RWPE1 (cell line): ENCODE data around the gene NOP16.

Source experiments
- CTCF ChIA-PET: fragments of 350-600 bp; sonication (Branson Sonifier 250); formaldehyde crosslinking; extraction: SDS; loops from one replicate; lab custom pipeline; 2021; lab: Yijun Ruan, JAX
- POLR2A ChIA-PET: fragments of 400-600 bp; formaldehyde crosslinking; extraction: SDS; loops from one replicate; lab custom pipeline; 2020; ENCODE audit warnings: antibody characterized with exemption; ENCODE audit not compliant: low non-redundant PET; lab: Yijun Ruan, JAX
- DNase-seq: peaks from one replicate; pipeline ENCODE4 v3.0.0; 2012; ENCODE audit warnings: low spot score
- H3K27ac ChIP-seq: fragments of 450-650 bp; 2 replicates; pipeline ENCODE4 v1.5.1; 2017
- CTCF ChIP-seq: fragments of 450-650 bp; conservative IDR thresholded peaks from 2 replicates; pipeline ENCODE4 v1.5.1; 2017; ENCODE audit warnings: low read depth, mild to moderate bottlenecking

The NOP16 gene

GRCh38 chr5:176360894-176361436, 27.4 kb downstream of the NOP16 start:
- CTCF ChIA-PET: interaction anchor here (0.5 to 2.0 kb wide), 7 partner anchors 9 to 238 kb away, joined by 3 to 8 read pairs (median 4); partner anchors contain the start of gene FAF2
- no peak for TF ChIP-seq CTCF
- POLR2A ChIA-PET: interaction anchor here (0.5 to 0.7 kb wide), 4 partner anchors 10 to 556 kb away, joined by 3 to 4 read pairs (median 3); no protein-coding TSS in a partner anchor
- DNase-seq: peak; percentile 30
- H3K27ac ChIP-seq: peak overlapping the region; percentile 76

GRCh38 chr5:176359658-176360057, 28.7 kb downstream of the NOP16 start:
- H3K27ac ChIP-seq: peak overlapping the region; percentile 76; the same call in 1 of the 2 replicates
- no peak for TF ChIP-seq CTCF
- ChIA-PET POLR2A (no interaction called here), CTCF (interaction anchor here (1.1 kb wide), 1 partner anchor 40 kb away, joined by 3 read pairs; no protein-coding TSS in a partner anchor)
- no peak for DNase-seq

- TF ChIP-seq CTCF: no peak
- no peak overlapping the region for H3K27ac ChIP-seq
- DNase-seq: no peak
- CTCF ChIA-PET: no interaction called here
- POLR2A ChIA-PET: no interaction called here
Observed at GRCh38 chr5:176356179-176356566, 32.2 kb downstream of the NOP16 start.

GRCh38 chr5:176355400-176356178, 32.8 kb downstream of the NOP16 start:
- no peak for TF ChIP-seq CTCF
- no peak overlapping the region for H3K27ac ChIP-seq
- ChIA-PET POLR2A (no interaction called here), CTCF (interaction anchor here (0.7 to 0.8 kb wide), 3 partner anchors 12 to 1737 kb away, joined by 3 to 5 read pairs (median 3); no protein-coding TSS in a partner anchor)
- no peak for DNase-seq

GRCh38 chr5:176353533-176353932, 34.9 kb downstream of the NOP16 start:
- TF ChIP-seq CTCF: no peak
- POLR2A ChIA-PET: no interaction called here

GRCh38 chr5:176352116-176352878, 36.1 kb downstream of the NOP16 start:
- H3K27ac ChIP-seq: no peak overlapping the region

More at GRCh38 chr5:176353533-176353932, 34.9 kb downstream of the NOP16 start:
- CTCF ChIA-PET: interaction anchor here (0.6 kb wide), 1 partner anchor 11 kb away, joined by 3 read pairs; no protein-coding TSS in a partner anchor
- DNase-seq: no peak
- no peak overlapping the region for H3K27ac ChIP-seq

More at GRCh38 chr5:176352116-176352878, 36.1 kb downstream of the NOP16 start:
- ChIA-PET CTCF (interaction anchor here (0.6 to 1.5 kb wide), 2 partner anchors 9 to 58 kb away, joined by 3 to 8 read pairs; partner anchors contain the start of gene KIAA1191), POLR2A (no interaction called here)
- DNase-seq: no peak
- TF ChIP-seq CTCF: no peak
